Measurements from ENCODE around the gene HTR5A.
"Not testable (repeated sequence)": the region's sequence is repeated elsewhere in the genome, so short reads cannot be mapped to it uniquely, and the experiment has no call there.

The HTR5A gene

DNA sequence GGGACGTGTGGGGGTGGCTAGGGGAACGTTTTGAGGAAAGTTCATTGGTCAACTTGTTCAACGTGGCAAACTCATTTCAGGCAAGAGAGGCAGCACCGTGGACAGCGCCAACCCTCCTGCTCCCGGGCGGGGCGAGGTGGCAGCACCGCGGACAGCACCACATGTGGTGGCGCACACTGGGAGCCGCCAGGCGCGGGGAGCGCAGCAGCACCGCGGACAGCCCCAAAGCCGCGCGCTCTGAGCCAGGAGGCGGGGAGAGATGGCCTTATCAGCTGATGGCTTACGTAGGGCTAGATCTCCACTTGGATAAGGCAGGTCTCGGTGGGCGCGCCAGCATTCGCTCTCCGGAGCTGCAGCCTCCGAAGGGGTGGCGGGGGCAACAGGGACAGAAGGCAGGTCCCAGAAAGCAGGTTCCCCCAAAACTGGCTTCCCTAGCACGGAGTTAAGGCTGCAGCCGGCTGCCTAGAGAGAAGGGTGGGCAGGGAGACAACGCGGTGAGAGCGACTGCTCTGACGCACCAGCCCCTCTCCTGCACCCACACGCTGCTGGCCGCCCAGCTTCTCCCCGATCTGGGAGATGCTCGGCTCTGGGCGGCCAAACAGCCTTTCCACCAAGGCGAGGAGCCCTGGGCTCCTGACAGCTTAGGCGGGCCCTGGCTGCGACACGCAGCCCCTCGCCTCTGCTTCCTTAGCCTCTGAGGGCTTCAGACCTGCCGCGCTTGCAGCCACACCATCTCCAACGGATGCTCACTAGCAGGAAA is at the start of gene HTR5A:
TSS of gene HTR5A (plus strand) at position 333 of the 760 bp plus-strand sequence. CDS start 576 bp downstream, outside the sequence.
- DNase-seq (ENCODE audit: low read depth), result peak; percentile 64

DNA sequence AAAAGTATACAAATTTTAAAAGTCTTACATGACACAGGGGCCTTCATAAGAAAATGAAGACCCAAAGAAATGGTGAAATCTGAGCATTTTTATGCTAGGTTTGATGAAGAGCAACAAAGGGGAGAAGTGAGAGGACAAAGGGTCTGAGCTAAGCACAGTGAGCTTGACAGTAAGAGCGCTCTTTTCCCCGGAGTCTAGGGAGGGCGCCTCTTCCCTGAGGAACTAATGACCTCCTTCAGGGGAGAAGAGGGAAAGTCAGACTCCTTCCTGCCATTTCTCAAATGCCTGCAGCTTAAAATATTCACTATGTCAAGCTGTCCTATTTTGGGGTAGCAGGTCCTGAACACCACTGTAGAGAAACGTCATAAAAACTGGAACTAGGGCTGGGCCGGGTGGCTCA is 49.1 kb upstream of the HTR5A start:
- no peak for DNase-seq (ENCODE audit: low read depth)

DNA sequence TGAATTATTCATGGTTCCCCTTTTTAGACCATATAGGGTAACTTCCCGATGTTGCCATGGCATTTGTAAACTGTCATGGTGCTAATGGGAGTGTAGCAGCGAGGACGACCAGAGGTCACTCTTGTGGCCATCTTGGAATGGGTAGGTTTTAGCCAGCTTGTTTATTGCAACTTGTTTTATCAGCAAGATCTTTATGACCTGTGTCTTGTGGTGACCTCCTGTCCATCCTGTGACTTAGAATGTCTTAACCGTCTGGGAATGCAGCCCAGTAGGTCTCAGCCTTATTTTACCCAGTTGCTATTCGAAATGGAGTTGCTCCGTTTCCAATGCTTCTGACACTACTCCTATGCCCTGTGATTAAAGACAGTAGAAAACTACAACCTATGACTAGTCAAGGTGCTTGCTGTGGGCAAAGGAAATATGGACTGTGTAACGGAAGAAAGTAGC is 48.4 kb upstream of the HTR5A start:
- DNase-seq (ENCODE audit: low read depth), result no peak

DNA sequence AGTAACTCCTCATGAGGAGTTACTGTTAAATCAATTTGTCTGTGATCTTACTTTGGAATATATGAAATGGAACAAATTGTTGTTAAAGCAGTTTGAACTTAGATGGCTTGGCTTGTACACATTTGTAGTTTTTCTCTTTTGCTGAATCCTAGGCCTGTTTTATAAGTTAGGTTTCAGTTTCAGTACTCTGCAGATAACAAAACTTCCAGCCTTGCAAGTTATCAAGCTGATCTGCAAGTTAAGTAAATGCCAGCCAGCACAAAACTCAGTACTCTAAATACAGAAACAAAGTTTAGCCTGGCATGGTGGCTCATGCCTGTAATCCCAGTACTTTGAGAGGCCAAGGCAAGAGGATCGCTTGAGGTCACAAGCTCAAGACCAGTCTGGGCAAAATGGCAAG is 42.2 kb upstream of the HTR5A start:
- no peak for DNase-seq (ENCODE audit: low read depth)

DNA sequence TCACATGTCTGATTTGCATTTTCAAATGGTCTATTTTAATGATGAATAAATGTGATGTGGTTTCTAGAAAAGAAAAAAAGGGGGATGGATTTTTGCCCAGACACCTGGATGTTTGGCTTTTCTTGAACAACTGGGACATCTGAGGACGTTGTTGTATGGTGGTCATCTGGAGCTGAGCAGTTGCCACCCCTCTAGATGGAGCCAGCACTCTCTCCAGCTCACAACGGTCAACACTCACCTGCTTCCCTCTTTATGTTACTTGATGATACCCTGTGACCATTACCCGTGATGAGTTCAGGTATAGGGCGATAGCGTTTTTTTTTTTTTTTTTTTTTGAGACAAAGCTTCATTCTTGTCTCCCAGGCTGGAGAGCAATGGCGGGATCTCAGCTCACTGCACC is 37.1 kb upstream of the HTR5A start:
- DNase-seq (ENCODE audit: low read depth), result no peak

DNA sequence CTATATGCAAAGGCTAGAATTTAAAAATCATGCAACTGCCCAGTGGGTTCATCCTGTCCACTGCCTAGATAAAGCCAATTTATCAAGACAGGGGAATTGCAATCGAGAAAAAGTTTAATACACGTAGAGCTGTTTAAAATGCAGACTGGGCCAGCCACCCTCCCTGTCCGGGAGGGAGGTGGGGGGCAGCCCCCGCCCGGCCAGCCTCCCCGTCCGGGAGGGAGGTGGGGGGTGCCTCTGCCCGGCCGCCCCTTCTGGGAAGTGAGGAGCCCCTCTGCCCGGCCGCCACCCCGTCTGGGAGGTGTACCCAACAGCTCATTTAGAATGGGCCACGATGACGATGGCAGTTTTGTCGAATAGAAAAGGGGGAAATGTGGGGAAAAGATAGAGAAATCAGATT is 35.6 kb upstream of the HTR5A start:
- not testable (repeated sequence) for DNase-seq (ENCODE audit: low read depth)

DNA sequence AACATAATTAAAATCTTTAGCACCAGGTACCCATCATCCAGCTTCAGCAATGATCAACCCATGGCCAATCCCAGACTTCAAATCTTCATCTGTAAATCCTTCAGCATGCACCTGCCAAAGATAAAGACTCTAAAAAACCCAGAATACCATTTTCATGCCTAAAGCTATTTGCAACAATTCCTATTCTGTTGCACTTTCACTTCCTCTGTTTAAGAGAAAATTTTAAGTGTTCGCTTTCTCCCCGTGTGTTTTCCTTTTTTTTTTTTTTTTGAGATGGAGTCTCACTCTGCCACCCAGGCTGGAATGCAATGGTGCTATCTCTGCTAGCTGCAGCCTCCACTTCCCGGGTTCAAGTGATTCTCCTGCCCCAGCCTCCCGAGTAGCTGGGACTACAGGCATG is 31.8 kb upstream of the HTR5A start:
- DNase-seq (ENCODE audit: low read depth), result no peak

DNA sequence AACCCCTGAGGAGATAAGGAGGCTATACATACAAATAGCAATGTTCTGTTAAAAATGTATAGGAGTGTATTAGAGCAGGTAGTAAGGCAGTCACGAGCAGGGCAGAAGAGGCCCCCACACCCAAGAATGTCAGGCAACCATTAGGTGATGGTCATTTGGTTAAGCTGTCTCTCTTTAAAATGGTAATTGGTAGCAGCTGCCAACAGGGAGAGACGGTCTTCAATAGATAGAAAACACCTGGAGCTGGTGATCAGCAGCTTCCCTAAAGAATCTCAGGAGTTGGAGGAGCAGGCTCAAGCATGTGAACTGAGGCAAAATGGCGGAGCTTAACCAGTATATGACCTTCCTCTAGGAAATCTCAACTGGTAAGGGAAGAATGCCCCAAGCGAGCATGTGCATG is 26.4 kb upstream of the HTR5A start:
- DNase-seq (ENCODE audit: low read depth), result no peak

DNA sequence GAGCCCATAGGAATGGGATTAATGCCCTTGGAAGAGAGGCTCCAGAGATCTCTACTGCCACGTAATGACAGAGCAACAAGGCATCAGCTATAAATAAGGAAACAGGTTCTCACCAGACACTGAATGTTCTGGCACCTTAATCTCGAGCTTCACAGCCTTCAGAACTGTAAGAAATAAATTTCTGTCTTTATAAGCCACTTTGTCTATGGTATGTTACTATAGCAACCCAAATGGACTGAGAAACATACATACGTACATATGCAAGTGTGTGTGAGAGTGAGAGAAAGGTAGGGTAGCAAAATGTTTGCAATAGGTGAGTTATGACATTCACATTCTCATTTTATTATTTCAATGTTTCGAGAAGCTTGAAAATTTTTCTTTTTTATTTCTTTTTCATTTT is 22.1 kb upstream of the HTR5A start:
- DNase-seq (ENCODE audit: low read depth), result no peak

DNA sequence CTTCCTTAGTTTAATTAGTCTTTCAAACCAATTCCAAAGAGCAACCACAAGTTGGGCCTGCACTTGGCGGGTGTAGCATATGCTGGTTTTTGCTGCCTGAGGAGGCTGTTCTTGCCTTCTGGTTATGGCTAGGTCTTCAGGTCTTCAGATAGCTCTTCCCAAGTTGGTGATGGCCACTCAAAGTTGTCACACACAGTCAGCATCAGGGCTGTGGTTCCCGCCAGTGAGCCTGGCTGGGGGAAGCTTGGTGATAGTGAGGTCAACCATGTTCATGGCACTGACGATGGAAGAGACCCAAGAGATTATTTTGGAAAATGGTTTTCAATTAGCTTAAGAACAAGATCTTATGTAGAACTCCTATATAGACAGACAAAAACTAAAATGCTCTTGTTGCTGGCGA is 18.8 kb upstream of the HTR5A start:
- DNase-seq (ENCODE audit: low read depth), result no peak

DNA sequence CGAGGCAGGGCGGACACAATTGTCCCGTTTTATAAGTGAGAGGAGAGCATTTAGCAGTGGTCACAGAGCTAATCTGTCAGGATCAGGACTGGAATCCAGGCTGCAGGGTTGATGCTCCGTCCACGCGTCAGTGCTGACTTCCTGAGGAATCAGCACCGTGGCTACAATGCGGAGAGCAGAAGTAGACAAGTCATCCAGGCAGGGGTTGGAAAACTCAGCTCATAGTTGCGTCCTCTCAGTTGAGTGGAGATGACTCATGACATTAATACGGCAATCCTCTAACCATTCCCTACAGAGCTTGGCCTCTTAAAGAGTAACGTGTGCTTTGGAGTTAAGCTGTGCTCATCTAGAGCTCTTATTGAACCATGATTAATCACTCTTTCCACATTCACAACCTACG is 17.1 kb upstream of the HTR5A start:
- DNase-seq (ENCODE audit: low read depth), result no peak

DNA sequence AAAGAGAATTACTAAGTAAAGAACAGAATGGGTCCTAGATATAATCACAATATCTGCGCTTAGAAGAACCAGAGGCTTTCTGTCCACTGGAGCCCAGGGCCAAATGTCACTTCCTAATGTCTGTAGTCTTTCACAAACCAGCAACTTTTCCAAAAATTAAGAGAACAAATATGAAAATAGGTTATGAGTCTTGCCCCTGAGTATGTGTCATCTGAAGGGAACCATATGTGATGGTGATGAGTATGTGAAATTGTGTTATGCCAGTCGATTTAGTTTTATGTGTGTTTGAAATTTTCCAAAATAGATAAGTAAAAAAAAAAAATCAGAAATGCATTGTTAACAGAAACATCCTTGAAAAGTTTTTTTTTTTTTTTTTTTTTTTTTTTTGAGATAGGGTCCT is 15.4 kb upstream of the HTR5A start:
- DNase-seq (ENCODE audit: low read depth), result no peak

DNA sequence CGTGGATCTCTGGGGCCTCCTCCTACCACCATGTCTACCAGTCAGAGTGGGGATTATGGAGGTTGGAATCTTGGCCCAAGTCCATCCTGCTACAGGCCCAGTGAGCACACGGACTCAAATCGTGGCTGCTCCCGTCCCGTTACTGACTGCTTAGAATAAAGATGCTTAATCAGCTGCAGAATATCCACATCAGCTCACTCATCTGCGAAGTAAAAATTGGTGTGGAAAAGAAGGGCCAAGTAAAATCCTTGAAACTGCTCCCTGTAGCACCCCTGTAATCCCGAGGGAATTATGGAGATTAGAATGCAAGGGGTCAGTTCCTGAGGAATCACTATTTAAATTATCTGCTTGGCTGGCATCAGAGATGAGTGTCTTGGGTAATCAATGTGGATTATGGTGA is 13.0 kb upstream of the HTR5A start:
- DNase-seq (ENCODE audit: low read depth), result no peak

DNA sequence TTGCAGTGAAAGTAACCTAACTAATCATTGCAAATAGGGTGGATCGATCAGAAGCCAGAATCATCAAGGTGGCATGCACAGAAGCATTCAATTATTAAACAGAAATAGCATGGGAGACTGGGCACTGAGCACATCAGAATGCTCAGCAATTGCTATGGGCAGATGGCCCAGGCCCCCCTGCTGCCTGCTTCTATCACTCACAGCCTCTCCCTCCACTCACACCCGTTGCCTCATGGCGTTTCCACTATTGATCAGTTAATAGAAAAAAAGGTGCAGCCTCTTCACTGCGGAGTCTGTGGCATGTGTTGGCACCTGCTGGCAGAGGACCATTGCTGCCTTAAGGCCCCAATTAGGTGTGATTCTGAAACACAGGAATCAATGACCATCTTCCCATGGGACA is 11.2 kb upstream of the HTR5A start:
- DNase-seq (ENCODE audit: low read depth), result no peak

DNA sequence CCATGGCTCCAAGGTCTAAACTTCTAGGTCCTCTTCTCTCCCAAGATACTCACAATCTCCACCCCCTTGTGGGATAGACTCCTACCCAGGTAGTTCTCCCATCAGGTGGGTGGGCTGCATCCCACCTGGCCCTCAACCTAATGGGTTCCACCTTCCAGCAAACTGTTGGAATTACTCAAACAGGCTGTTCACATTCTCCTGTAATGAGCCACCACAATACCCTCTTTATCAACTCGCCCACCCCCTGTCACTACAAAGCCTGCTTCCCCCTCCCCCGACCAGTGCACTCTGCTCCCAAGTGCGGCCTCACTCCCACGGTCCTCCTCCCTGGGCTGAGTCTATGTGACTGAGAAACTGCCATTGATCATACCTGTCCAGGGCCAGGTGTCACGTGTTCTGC is 10.4 kb upstream of the HTR5A start:
- no peak for DNase-seq (ENCODE audit: low read depth)

DNA sequence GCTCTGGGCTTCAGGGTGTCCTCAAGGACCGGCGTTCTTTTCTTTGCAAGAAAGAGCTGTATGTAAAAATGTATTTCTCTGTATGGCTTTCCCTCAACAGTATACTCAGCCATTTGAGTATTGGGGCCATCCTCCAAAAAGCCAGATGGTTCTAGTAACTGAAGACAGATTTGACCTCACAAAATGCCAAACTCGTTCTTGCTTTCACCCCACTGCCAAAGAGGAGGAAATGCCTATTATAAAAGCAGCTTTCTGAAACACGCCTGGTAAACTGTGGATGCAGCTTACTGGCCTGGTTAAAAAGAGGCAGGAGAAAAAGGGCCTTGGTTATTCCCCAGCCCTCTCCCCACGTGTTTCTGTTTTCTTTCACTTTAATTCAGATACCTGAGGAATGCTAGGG is 7.7 kb upstream of the HTR5A start:
- no peak for DNase-seq (ENCODE audit: low read depth)

DNA sequence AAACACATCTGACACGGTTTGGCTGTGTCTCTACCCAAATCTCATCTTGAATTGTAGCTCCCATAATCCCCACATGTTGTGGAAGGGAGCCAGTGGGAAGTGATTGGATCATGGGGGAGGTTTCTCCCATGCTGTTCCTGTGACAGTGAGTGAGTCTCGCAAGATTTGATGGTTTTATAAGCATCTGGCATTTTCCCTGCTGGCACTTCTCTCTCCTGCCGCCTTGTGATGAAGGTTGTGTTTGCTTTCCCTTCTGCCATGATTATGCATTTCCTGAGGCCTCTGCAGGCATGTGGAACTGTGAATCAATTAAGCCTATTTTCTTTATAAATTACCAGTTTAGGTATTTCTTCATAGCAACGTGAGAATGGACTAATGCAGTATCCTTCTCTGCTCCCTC is 5.9 kb upstream of the HTR5A start:
- DNase-seq (ENCODE audit: low read depth), result no peak

DNA sequence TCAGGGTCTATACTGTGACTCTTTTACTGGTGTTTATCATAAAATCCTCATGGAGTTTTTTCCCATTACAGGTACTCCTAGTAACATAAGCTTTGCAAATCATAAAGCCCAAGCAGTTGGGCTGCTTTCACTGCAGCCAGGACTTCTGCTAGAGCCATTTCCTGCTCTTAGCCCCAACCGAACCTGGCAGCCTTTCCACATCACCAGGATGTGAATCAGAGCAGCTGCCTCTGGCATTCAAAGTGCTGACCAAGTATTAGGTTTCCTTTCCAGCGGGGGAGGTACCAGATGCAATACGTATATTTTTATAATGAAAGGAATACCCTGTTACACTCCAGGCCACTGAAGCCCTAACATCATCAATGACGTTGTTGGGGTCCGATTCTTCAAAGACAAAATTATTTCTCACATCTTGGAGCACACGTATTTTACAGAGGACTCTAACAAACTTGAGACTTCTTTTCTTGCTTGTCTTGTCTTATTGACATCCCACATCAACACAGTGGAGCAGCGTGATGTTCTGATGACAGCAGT is 3.6 kb upstream of the HTR5A start:
- DNase-seq (ENCODE audit: low read depth), result no peak

DNA sequence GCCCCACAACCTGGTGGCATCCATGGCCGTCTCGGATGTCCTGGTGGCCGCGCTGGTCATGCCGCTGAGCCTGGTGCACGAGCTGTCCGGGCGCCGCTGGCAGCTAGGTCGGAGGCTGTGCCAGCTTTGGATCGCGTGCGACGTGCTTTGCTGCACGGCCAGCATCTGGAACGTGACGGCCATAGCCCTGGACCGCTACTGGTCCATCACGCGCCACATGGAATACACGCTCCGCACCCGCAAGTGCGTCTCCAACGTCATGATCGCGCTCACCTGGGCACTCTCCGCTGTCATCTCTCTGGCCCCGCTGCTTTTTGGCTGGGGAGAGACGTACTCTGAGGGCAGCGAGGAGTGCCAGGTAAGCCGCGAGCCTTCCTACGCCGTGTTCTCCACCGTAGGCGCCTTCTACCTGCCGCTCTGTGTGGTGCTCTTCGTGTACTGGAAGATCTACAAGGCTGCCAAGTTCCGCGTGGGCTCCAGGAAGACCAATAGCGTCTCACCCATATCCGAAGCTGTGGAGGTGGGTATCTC is 1.1 kb downstream of the HTR5A start:
- no peak for DNase-seq (ENCODE audit: low read depth)

DNA sequence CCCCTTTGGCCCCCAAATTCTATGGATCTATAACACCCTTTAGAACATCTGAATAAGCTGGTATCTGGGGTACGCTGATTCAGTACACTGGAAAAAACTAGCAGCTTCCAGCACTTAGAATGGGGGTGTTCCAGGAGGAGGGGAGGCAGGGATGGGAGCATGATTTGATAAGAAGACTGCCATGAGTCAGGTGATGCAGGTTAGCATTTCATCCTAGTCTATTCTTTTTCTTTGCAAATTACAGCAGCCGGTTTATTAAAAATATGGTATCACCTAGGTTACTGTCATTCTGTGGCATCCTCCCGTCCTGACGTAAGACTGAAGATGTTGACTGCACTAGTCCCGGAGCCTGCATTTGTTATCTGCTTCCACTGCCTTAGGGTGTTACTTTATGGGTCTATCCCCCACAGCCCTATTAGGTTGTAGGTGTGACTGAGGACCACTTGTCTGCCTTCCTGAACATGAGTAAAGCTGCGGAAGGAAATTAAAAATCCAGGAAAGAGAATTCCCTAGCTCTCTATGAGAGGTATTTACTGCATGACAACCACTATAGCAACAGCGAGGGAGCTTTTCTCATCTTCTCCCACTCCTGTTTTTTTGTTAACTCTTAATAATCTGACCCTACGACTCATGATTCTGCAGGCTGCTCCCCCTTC is 1.9 kb downstream of the HTR5A start:
- no peak for DNase-seq (ENCODE audit: low read depth)

DNA sequence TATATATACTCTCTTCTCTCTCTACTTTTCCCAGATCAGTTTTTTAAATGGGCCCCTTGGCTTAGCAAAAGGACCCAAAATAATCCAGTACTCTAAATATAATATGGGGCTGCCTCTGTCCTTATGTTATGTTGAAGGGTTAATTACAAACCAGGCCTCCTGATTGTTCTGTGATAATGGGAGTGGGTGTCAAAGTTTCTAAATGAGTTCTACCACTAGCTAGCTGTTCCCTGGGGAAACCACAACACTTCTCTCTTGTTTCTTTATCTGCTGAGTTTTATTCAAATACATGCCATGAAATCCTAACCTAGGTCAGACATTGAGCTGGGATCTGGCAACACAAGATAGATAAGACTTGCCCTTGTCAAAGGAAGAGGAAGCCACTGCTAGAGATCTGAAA is 3.8 kb downstream of the HTR5A start:
- no peak for DNase-seq (ENCODE audit: low read depth)

DNA sequence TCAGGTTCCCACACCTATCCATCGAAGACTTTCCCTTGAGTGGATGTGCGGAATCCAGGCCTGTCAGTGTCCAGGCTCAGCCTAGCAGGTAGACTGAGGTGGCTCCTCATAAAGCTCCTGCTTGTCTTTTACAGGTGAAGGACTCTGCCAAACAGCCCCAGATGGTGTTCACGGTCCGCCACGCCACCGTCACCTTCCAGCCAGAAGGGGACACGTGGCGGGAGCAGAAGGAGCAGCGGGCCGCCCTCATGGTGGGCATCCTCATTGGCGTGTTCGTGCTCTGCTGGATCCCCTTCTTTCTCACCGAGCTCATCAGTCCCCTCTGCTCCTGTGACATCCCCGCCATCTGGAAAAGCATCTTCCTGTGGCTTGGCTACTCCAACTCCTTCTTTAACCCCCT is 13.9 kb downstream of the HTR5A start:
- DNase-seq (ENCODE audit: low read depth), result no peak

DNA sequence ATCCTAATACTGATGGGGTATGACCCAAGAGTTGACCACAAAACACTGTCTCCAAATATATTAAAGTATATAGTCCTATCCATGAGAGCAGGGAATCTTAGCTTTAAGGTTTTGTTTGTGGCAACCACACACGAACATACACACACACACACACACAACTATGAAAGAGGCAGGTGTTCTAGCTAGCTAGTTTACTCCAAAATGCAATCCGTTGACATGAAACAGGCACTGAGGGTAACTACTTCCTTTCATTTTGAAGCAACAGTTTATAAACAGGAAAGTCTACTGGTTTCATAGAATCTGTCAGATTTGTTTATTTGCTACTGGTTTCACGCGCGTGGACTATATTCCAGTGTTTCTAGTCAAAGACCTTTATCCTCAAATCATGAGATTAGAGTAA is 14.8 kb downstream of the HTR5A start:
- DNase-seq (ENCODE audit: low read depth), result no peak

Data from amniotic epithelial cell (primary cell).